H9 (cell line): Measurements from ENCODE around the gene ANKRD12. TPM values are rescaled to one million over a fixed set of nuclear protein-coding genes. Genes with fewer than 3 reads are reported as not detected.

Experiments used
- DNase-seq: peaks from one replicate; pipeline ENCODE4 v3.0.0-alpha.2; 2017
- H2AFZ ChIP-seq: one replicate; pipeline ENCODE4 v1.6.1; 2013; ENCODE audit warnings: mild to moderate bottlenecking, low read length, control low read depth, moderate library complexity
- H2AK5ac ChIP-seq: 2 replicates; pipeline ENCODE4 v1.6.1; 2013; ENCODE audit warnings: low read length, control low read depth, mixed read lengths; ENCODE audit not compliant: insufficient read length
- H2BK120ac ChIP-seq: one replicate; pipeline ENCODE4 v1.6.1; 2013; ENCODE audit warnings: low read depth, mild to moderate bottlenecking, low read length, control low read depth, inconsistent platforms; ENCODE audit not compliant: poor library complexity, severe bottlenecking
- H2BK12ac ChIP-seq: 2 replicates; pipeline ENCODE4 v1.6.1; 2013; ENCODE audit warnings: low read length, control low read depth, mixed read lengths, low read depth; ENCODE audit not compliant: insufficient read length
- H2BK15ac ChIP-seq: 2 replicates; pipeline ENCODE4 v1.6.1; 2013; ENCODE audit warnings: low read depth, low read length, control low read depth
- H2BK20ac ChIP-seq: one replicate; pipeline ENCODE4 v1.6.1; 2013; ENCODE audit warnings: low read depth, mild to moderate bottlenecking, low read length, control low read depth, inconsistent platforms; ENCODE audit not compliant: poor library complexity, severe bottlenecking
- H2BK5ac ChIP-seq: 2 replicates; pipeline ENCODE4 v1.6.1; 2013; ENCODE audit warnings: low read length, control low read depth, mixed read lengths; ENCODE audit not compliant: insufficient read length
- H3K14ac ChIP-seq: 2 replicates; pipeline ENCODE4 v1.6.1; 2013; ENCODE audit warnings: low read length, control low read depth; ENCODE audit not compliant: insufficient read depth
- H3K18ac ChIP-seq: 2 replicates; pipeline ENCODE4 v1.6.1; 2013; ENCODE audit warnings: low read depth, mild to moderate bottlenecking, mixed read lengths, low read length, control low read depth; ENCODE audit not compliant: insufficient read length
- H3K23ac ChIP-seq: 2 replicates; pipeline ENCODE4 v1.6.1; 2013; ENCODE audit warnings: low read length, control low read depth, mixed read lengths, low read depth; ENCODE audit not compliant: insufficient read length
- H3K23me2 ChIP-seq: 2 replicates; pipeline ENCODE4 v1.6.1; 2013; ENCODE audit warnings: low read depth, mild to moderate bottlenecking, mixed read lengths, low read length, control low read depth; ENCODE audit not compliant: insufficient read length, poor library complexity, severe bottlenecking
- H3K27ac ChIP-seq: 2 replicates; pipeline ENCODE4 v1.5.1; 2013; ENCODE audit warnings: low read length, control low read depth, mixed read lengths, low read depth; ENCODE audit not compliant: insufficient read length
- H3K27me3 ChIP-seq: 2 replicates; pipeline ENCODE4 v1.6.1; 2013; ENCODE audit warnings: low read length, control low read depth, inconsistent platforms; ENCODE audit not compliant: insufficient read depth
- H3K4ac ChIP-seq: 2 replicates; pipeline ENCODE4 v1.6.1; 2013; ENCODE audit warnings: low read depth, mild to moderate bottlenecking, control low read depth, inconsistent platforms, low read length, moderate library complexity
- H3K4me1 ChIP-seq: 2 replicates; pipeline ENCODE4 v1.6.1; 2013; ENCODE audit warnings: low read length, control low read depth, inconsistent platforms; ENCODE audit not compliant: insufficient read depth
- H3K4me2 ChIP-seq: 2 replicates; pipeline ENCODE4 v1.6.1; 2013; ENCODE audit warnings: low read length, control low read depth, mixed read lengths; ENCODE audit not compliant: insufficient read length, insufficient read depth
- H3K56ac ChIP-seq: 2 replicates; pipeline ENCODE4 v1.6.1; 2013; ENCODE audit warnings: low read depth, mild to moderate bottlenecking, mixed read lengths, low read length, control low read depth; ENCODE audit not compliant: insufficient read length
- H3K79me1 ChIP-seq: 2 replicates; pipeline ENCODE4 v1.6.1; 2013; ENCODE audit warnings: low read depth, mild to moderate bottlenecking, moderate library complexity, low read length, control low read depth, inconsistent platforms; ENCODE audit not compliant: insufficient read depth, poor library complexity, severe bottlenecking
- H3K79me2 ChIP-seq: 2 replicates; pipeline ENCODE4 v1.6.1; 2013; ENCODE audit warnings: low read length, control low read depth, inconsistent platforms; ENCODE audit not compliant: insufficient read depth
- H3K9ac ChIP-seq: 2 replicates; pipeline ENCODE4 v1.6.1; 2013; ENCODE audit warnings: low read length, control low read depth, mixed read lengths; ENCODE audit not compliant: insufficient read length; ENCODE audit errors: extremely low read depth
- H3K9me3 ChIP-seq: one replicate; pipeline ENCODE4 v1.6.1; 2013; ENCODE audit warnings: low read depth, low read length, inconsistent platforms; ENCODE audit not compliant: control insufficient read depth
- H3T11ph ChIP-seq: one replicate; pipeline ENCODE4 v1.6.1; 2013; ENCODE audit warnings: mild to moderate bottlenecking, low read length, control low read depth, inconsistent platforms
- H4K20me1 ChIP-seq: one replicate; pipeline ENCODE4 v1.6.1; 2013; ENCODE audit not compliant: control insufficient read depth, insufficient read length, insufficient read depth
- H4K5ac ChIP-seq: 2 replicates; pipeline ENCODE4 v1.6.1; 2013; ENCODE audit warnings: low read depth, mild to moderate bottlenecking, mixed read lengths, low read length, control low read depth; ENCODE audit not compliant: insufficient read length
- H4K8ac ChIP-seq: replicated peaks from 2 replicates; pipeline ENCODE4 v1.6.1; 2013; ENCODE audit warnings: low read length, control low read depth, mixed read lengths, low read depth; ENCODE audit not compliant: insufficient read length
- H4K91ac ChIP-seq: 2 replicates; pipeline ENCODE4 v1.6.1; 2013; ENCODE audit warnings: low read depth, mild to moderate bottlenecking, moderate library complexity, mixed read lengths, low read length, control low read depth; ENCODE audit not compliant: insufficient read length
- H3K27ac Mint-ChIP-seq, 3 experiments: 2 replicates in 2 of 3; 3 replicates in 1 of 3; pipeline ENCODE4 v1.8.0; 2020 to 2021; ENCODE audit warnings: mixed read lengths in 3 of 3, mild to moderate bottlenecking in 1 of 3, moderate library complexity in 1 of 3
- H3K27me3 Mint-ChIP-seq: 2 replicates; pipeline ENCODE4 v1.8.0; 2021; ENCODE audit warnings: low read depth, mild to moderate bottlenecking, moderate library complexity, mixed read lengths
- H3K36me3 Mint-ChIP-seq, 3 experiments: 2 replicates in 2 of 3; 3 replicates in 1 of 3; pipeline ENCODE4 v1.8.0; 2020 to 2021; ENCODE audit warnings: low read depth in 3 of 3, mixed read lengths in 3 of 3; ENCODE audit not compliant: insufficient read depth in 1 of 3
- H3K4me1 Mint-ChIP-seq, 2 experiments: 2 replicates each; pipeline ENCODE4 v1.8.0; 2020; ENCODE audit warnings: mixed read lengths in 2 of 2
- H3K4me3 Mint-ChIP-seq, 2 experiments: 2 replicates in 1 of 2; 3 replicates in 1 of 2; pipeline ENCODE4 v1.8.0; 2020 to 2021; ENCODE audit warnings: mild to moderate bottlenecking in 2 of 2, mixed read lengths in 2 of 2, moderate library complexity in 1 of 2
- H3K9me3 Mint-ChIP-seq, 2 experiments: 2 replicates in 1 of 2; 3 replicates in 1 of 2; pipeline ENCODE4 v1.8.0; 2020; ENCODE audit warnings: mild to moderate bottlenecking in 2 of 2, mixed read lengths in 2 of 2, moderate library complexity in 1 of 2
- total RNA-seq: library from RNA; stranded (reverse); gene quantifications from 2 replicates; pipeline ENCODE4 v1.2.1, GENCODE V29; 2021
- TF ChIP-seq, protein P1 (sequence below): fragments of 200-600 bp; sonication (generic); conservative IDR thresholded peaks from 3 replicates; pipeline ENCODE4 v1.8.0; 2021; ENCODE audit warnings: antibody characterized with exemption, mild to moderate bottlenecking

Gene ANKRD12
- total RNA-seq, 1 experiment from 2014 or later = 38.9 TPM

DNA sequence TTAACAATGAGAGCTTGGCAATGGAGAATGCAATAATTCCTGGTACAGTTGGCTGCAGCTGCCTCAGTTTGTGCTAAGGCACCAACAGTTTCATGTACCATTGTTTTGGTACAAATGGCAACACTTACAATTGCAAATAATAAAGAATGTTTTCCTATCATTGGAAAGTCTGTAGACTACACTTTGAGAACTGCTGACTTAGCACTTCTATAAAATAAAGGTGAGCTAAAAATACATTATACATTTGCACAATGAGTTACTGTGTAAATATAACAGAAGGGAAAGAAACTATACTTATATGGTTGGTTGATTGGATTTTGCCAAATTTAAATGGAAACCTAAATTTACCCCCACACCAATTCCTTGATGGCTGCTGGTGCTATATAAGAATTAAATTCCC is 153.1 kb downstream of the ANKRD12 start:
- Mint-ChIP-seq H3K36me3 (peaks cover 21 to 43% (median 30%) of the 10 kb centered on the region in 3 experiments), H3K4me1 (peaks cover 5 to 6% of the 10 kb centered on the region in 2 experiments), H3K27me3 (no peaks in the 10 kb centered on the region), H3K27ac (no peak overlapping the region), H3K9me3 (peaks cover 41 to 45% of the 10 kb centered on the region in 2 experiments), H3K4me3 (no peak overlapping the region)
- H2BK120ac ChIP-seq = no peak overlapping the region
- no peak overlapping the region for H2BK15ac ChIP-seq
- no peak overlapping the region for H3K9ac ChIP-seq
- no peak overlapping the region for H3K14ac ChIP-seq
- no peak overlapping the region for H2AFZ ChIP-seq
- H3K79me2 ChIP-seq = no peaks in the 10 kb centered on the region
- no peak overlapping the region for H3T11ph ChIP-seq
- H3K4ac ChIP-seq = no peak overlapping the region
- no peak overlapping the region for H3K56ac ChIP-seq
- no peak overlapping the region for H2BK12ac ChIP-seq
- H3K23ac ChIP-seq = no peak overlapping the region
- H4K8ac ChIP-seq = no peak overlapping the region
- TF ChIP-seq, protein P1, sequence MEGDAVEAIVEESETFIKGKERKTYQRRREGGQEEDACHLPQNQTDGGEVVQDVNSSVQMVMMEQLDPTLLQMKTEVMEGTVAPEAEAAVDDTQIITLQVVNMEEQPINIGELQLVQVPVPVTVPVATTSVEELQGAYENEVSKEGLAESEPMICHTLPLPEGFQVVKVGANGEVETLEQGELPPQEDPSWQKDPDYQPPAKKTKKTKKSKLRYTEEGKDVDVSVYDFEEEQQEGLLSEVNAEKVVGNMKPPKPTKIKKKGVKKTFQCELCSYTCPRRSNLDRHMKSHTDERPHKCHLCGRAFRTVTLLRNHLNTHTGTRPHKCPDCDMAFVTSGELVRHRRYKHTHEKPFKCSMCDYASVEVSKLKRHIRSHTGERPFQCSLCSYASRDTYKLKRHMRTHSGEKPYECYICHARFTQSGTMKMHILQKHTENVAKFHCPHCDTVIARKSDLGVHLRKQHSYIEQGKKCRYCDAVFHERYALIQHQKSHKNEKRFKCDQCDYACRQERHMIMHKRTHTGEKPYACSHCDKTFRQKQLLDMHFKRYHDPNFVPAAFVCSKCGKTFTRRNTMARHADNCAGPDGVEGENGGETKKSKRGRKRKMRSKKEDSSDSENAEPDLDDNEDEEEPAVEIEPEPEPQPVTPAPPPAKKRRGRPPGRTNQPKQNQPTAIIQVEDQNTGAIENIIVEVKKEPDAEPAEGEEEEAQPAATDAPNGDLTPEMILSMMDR = no peak
- DNase-seq = no peak
- no peak overlapping the region for H2AK5ac ChIP-seq
- peaks cover 6% of the 10 kb centered on the region for H3K9me3 ChIP-seq
- H2BK5ac ChIP-seq = no peak overlapping the region
- H3K4me1 ChIP-seq = no peaks in the 10 kb centered on the region
- no peaks in the 10 kb centered on the region for H4K20me1 ChIP-seq
- H3K23me2 ChIP-seq = no peaks in the 10 kb centered on the region
- no peak overlapping the region for H4K5ac ChIP-seq
- H3K18ac ChIP-seq = no peak overlapping the region
- no peaks in the 10 kb centered on the region for H3K79me1 ChIP-seq
- H3K27me3 ChIP-seq = no peaks in the 10 kb centered on the region
- H2BK20ac ChIP-seq = no peak overlapping the region
- H4K91ac ChIP-seq = no peak overlapping the region
- no peak overlapping the region for H3K27ac ChIP-seq
- H3K4me2 ChIP-seq = no peak overlapping the region
